Measurements from ENCODE around the gene SPARCL1.

The SPARCL1 gene

GRCh38 chr4:87511500-87511899, 17.7 kb downstream of the SPARCL1 start:
- H3K4me3 ChIP-seq (ENCODE audit: low read depth, low read length) = no peak overlapping the region
- H3K27ac ChIP-seq (ENCODE audit: extremely low read depth, low read depth, low read length) = no peak overlapping the region
- no peak for TF ChIP-seq ZNF26 (tag by site-specific recombination; IDR thresholded peaks at IDR 0.05)
- TF ChIP-seq YY1 (tag by site-specific recombination; IDR thresholded peaks at IDR 0.05) = no peak
- TF ChIP-seq ZSCAN23 (tag by site-specific recombination; IDR thresholded peaks at IDR 0.05) = no peak
- no peak for TF ChIP-seq ZIC2 (tag by site-specific recombination; IDR thresholded peaks at IDR 0.05)
- no peak for TF ChIP-seq ZNF292 (tag by site-specific recombination; IDR thresholded peaks at IDR 0.05; ENCODE audit: borderline replicate concordance, low read depth)
- POLR2A ChIA-PET = no interaction called here
- CTCF ChIA-PET = no interaction called here
- no peaks in the 10 kb centered on the region for H3K9me3 ChIP-seq (ENCODE audit: control insufficient read depth, insufficient read depth, low read depth, low read length)
- no peaks in the 10 kb centered on the region for H3K4me1 ChIP-seq (ENCODE audit: control insufficient read depth, insufficient read depth, low read length)
- H3K36me3 ChIP-seq (ENCODE audit: control insufficient read depth in 2 of 2, insufficient read depth in 1 of 2, low read length in 2 of 2) = no peaks in the 10 kb centered on the region

- Histone ChIP-seq H3K27ac (ENCODE audit: extremely low read depth, low read depth, low read length) (no peak overlapping the region), H3K36me3 (ENCODE audit: control insufficient read depth in 2 of 2, insufficient read depth in 1 of 2, low read length in 2 of 2) (no peaks in the 10 kb centered on the region), H3K9me3 (ENCODE audit: control insufficient read depth, insufficient read depth, low read depth, low read length) (no peaks in the 10 kb centered on the region), H3K4me1 (ENCODE audit: control insufficient read depth, insufficient read depth, low read length) (no peaks in the 10 kb centered on the region), H3K4me3 (ENCODE audit: low read depth, low read length) (no peak overlapping the region)
- CTCF ChIA-PET = interaction anchor here (0.7 kb wide), 1 partner anchor 13 kb away, joined by 3 read pairs; no protein-coding TSS in a partner anchor
- POLR2A ChIA-PET = no interaction called here
- TF ChIP-seq ZNF433 (tag by site-specific recombination; IDR thresholded peaks at IDR 0.05; ENCODE audit: low read depth) (no peak), ZNF266 (tag by site-specific recombination; IDR thresholded peaks at IDR 0.05; ENCODE audit: low read depth) (no peak), ZXDB (tag by site-specific recombination; IDR thresholded peaks at IDR 0.05) (no peak), YY2 (tag by site-specific recombination; IDR thresholded peaks at IDR 0.05) (no peak), ZBTB26 (tag by site-specific recombination; optimal IDR thresholded peaks at IDR 0.05) (no peak)
These were observed 18.4 kb downstream of the SPARCL1 start for GRCh38 chr4:87510747-87511146.

GRCh38 chr4:87506974-87507701, 22.0 kb downstream of the SPARCL1 start:
- Histone ChIP-seq H3K9me3 (ENCODE audit: control insufficient read depth, insufficient read depth, low read depth, low read length) (no peaks in the 10 kb centered on the region), H3K4me3 (ENCODE audit: low read depth, low read length) (no peak overlapping the region), H3K27ac (ENCODE audit: extremely low read depth, low read depth, low read length) (no peak overlapping the region), H3K36me3 (ENCODE audit: control insufficient read depth in 2 of 2, insufficient read depth in 1 of 2, low read length in 2 of 2) (no peaks in the 10 kb centered on the region), H3K4me1 (ENCODE audit: control insufficient read depth, insufficient read depth, low read length) (no peaks in the 10 kb centered on the region)
- ChIA-PET CTCF (no interaction called here), POLR2A (no interaction called here)
- TF ChIP-seq ZNF629 (tag by site-specific recombination; IDR thresholded peaks at IDR 0.05) = no peak
- TF ChIP-seq ZNF707 (tag by site-specific recombination; IDR thresholded peaks at IDR 0.05) = no peak
- no peak for TF ChIP-seq ZNF639 (tag by site-specific recombination; IDR thresholded peaks at IDR 0.05)
- TF ChIP-seq TSHZ1 (tag by site-specific recombination; IDR thresholded peaks at IDR 0.05; ENCODE audit: borderline replicate concordance) = no peak
- TF ChIP-seq ZNF24 (tag by site-specific recombination; IDR thresholded peaks at IDR 0.05) = no peak
- no peak for TF ChIP-seq ZNF510 (tag by site-specific recombination; IDR thresholded peaks at IDR 0.05; ENCODE audit: insufficient replicate concordance)
- no peak for TF ChIP-seq ZBTB20 (tag by site-specific recombination; IDR thresholded peaks at IDR 0.05)
- no peak for TF ChIP-seq SP3 (tag by site-specific recombination; IDR thresholded peaks at IDR 0.05)
- TF ChIP-seq PRDM1 (tag by site-specific recombination; IDR thresholded peaks at IDR 0.05) = no peak
- no peak for TF ChIP-seq ZNF571 (tag by site-specific recombination; IDR thresholded peaks at IDR 0.05)
- TF ChIP-seq BCL11B (tag by site-specific recombination; IDR thresholded peaks at IDR 0.05; ENCODE audit: low read depth) = no peak

All from HEK293 (cell line).